ENCODE measurements around the gene SSTR4. TPM values are rescaled to one million over a fixed set of nuclear protein-coding genes. Genes with fewer than 3 reads are reported as not detected.

Gene SSTR4
- total RNA-seq, 1 experiment from 2014 or later = not detected

- ChIA-PET POLR2A (interaction anchor here (0.7 kb wide), 3 partner anchors 10 to 170 kb away, joined by 3 to 4 read pairs (median 3); no protein-coding TSS in a partner anchor), CTCF (interaction anchor here (0.6 to 0.8 kb wide), 3 partner anchors 178 to 362 kb away, joined by 3 read pairs; no protein-coding TSS in a partner anchor)
- no peak overlapping the region for H3K4me3 Mint-ChIP-seq (ENCODE audit: unreplicated experiment)
- peaks cover 5% of the 10 kb centered on the region for H3K4me1 Mint-ChIP-seq (ENCODE audit: insufficient read depth, unreplicated experiment)
- BruUV-seq (replicated peaks) = no TSS peak
- no peaks in the 10 kb centered on the region for H3K27me3 Mint-ChIP-seq (ENCODE audit: insufficient read depth, unreplicated experiment)
- intact Hi-C loops (cut with micrococcal nuclease) = no loop called here
- no peak overlapping the region for H3K27ac Mint-ChIP-seq (ENCODE audit: low read depth, unreplicated experiment)
- no peak for DNase-seq (ENCODE audit: unreplicated experiment)
- no peaks in the 10 kb centered on the region for H3K9me3 Mint-ChIP-seq (ENCODE audit: unreplicated experiment)
- no peak for TF ChIP-seq CTCF (IDR thresholded peaks at IDR 0.05; ENCODE audit: unreplicated experiment)
- H3K36me3 Mint-ChIP-seq (ENCODE audit: insufficient read depth, unreplicated experiment) = no peaks in the 10 kb centered on the region
These were observed 51.9 kb downstream of the SSTR4 start for GRCh38 chr20:23086931-23087411.

- intact Hi-C loops (cut with micrococcal nuclease) = no loop called here
- CTCF ChIA-PET = interaction anchor here (0.7 kb wide), 2 partner anchors 113 to 205 kb away, joined by 3 to 4 read pairs; no protein-coding TSS in a partner anchor
- POLR2A ChIA-PET = interaction anchor here (0.6 kb wide), 1 partner anchor 8 kb away, joined by 4 read pairs; no protein-coding TSS in a partner anchor
- H3K36me3 Mint-ChIP-seq (ENCODE audit: insufficient read depth, unreplicated experiment) = no peaks in the 10 kb centered on the region
- peaks cover 5% of the 10 kb centered on the region for H3K4me1 Mint-ChIP-seq (ENCODE audit: insufficient read depth, unreplicated experiment)
- H3K4me3 Mint-ChIP-seq (ENCODE audit: unreplicated experiment) = no peak overlapping the region
- no peak for TF ChIP-seq CTCF (IDR thresholded peaks at IDR 0.05; ENCODE audit: unreplicated experiment)
- no TSS peak for BruUV-seq (replicated peaks)
- DNase-seq (ENCODE audit: unreplicated experiment) = no peak
- no peaks in the 10 kb centered on the region for H3K9me3 Mint-ChIP-seq (ENCODE audit: unreplicated experiment)
- H3K27me3 Mint-ChIP-seq (ENCODE audit: insufficient read depth, unreplicated experiment) = no peaks in the 10 kb centered on the region
- H3K27ac Mint-ChIP-seq (ENCODE audit: low read depth, unreplicated experiment) = peak overlapping the region; percentile 64
These were observed 52.6 kb downstream of the SSTR4 start for GRCh38 chr20:23087587-23088251.

Other genes with a start within 250 kb of the SSTR4 start
- gene THBD, start 14.4 kb downstream of the SSTR4 start, total RNA-seq (2022) = 15.4 and 36.2 TPM in 2 replicates
- not detected in 2 replicates for gene CD93, start 51.0 kb downstream of the SSTR4 start, total RNA-seq (2022)